GM23248 (cell line): ENCODE data around the gene AGR2. TPM values are rescaled to one million over a fixed set of nuclear protein-coding genes. Genes with fewer than 3 reads are reported as not detected.

Source experiments
- DNase-seq: peaks from one replicate; pipeline ENCODE4 v3.0.0-alpha.2; 2015
- H2AFZ ChIP-seq: fragments of 200-600 bp; sonication (generic); 2 replicates; pipeline ENCODE4 v1.6.1; 2016; ENCODE audit warnings: antibody characterized with exemption
- H3F3A ChIP-seq: fragments of 200-600 bp; sonication (generic); 2 replicates; pipeline ENCODE4 v1.6.1; 2016; ENCODE audit warnings: mild to moderate bottlenecking, antibody characterized with exemption, mixed run types; ENCODE audit not compliant: insufficient read depth
- H3K27ac ChIP-seq: fragments of 200-600 bp; sonication (generic); 2 replicates; pipeline ENCODE4 v1.5.1; 2016; ENCODE audit warnings: mild to moderate bottlenecking
- H3K27me3 ChIP-seq: fragments of 200-600 bp; sonication (generic); replicated peaks from 2 replicates; pipeline ENCODE4 v1.6.1; 2016; ENCODE audit warnings: mild to moderate bottlenecking; ENCODE audit not compliant: insufficient read depth
- H3K36me3 ChIP-seq: fragments of 200-600 bp; sonication (generic); 2 replicates; pipeline ENCODE4 v1.6.1; 2016; ENCODE audit warnings: low read depth, mild to moderate bottlenecking
- H3K4me1 ChIP-seq: fragments of 200-600 bp; sonication (generic); 2 replicates; pipeline ENCODE4 v1.6.1; 2016; ENCODE audit warnings: mild to moderate bottlenecking; ENCODE audit not compliant: insufficient read depth
- H3K4me2 ChIP-seq: fragments of 200-600 bp; sonication (generic); one replicate; pipeline ENCODE4 v1.6.1; 2016; ENCODE audit warnings: mild to moderate bottlenecking; ENCODE audit not compliant: unreplicated experiment
- H3K4me3 ChIP-seq: fragments of 200-600 bp; sonication (generic); 2 replicates; pipeline ENCODE4 v1.5.1; 2016; ENCODE audit warnings: mild to moderate bottlenecking
- H3K79me2 ChIP-seq: fragments of 200-600 bp; sonication (generic); 2 replicates; pipeline ENCODE4 v1.6.1; 2016; ENCODE audit warnings: mild to moderate bottlenecking; ENCODE audit not compliant: insufficient read depth
- H3K9ac ChIP-seq: fragments of 200-600 bp; sonication (generic); 2 replicates; pipeline ENCODE4 v1.6.1; 2016; ENCODE audit warnings: mild to moderate bottlenecking
- H3K9me2 ChIP-seq: fragments of 200-600 bp; sonication (generic); 2 replicates; pipeline ENCODE4 v1.6.1; 2016; ENCODE audit warnings: mixed run types, mild to moderate bottlenecking, moderate library complexity; ENCODE audit not compliant: insufficient read depth
- H3K9me3 ChIP-seq: fragments of 200-600 bp; sonication (generic); one replicate; pipeline ENCODE4 v1.6.1; 2017; ENCODE audit warnings: low read depth
- H4K20me1 ChIP-seq: fragments of 200-600 bp; sonication (generic); 2 replicates; pipeline ENCODE4 v1.6.0; 2016; ENCODE audit not compliant: insufficient read depth
- EZH2 ChIP-seq: fragments of 200-600 bp; sonication (generic); IDR thresholded peaks from 2 replicates; pipeline ENCODE4 v1.6.1; 2018; ENCODE audit warnings: antibody characterized with exemption, mild to moderate bottlenecking; ENCODE audit not compliant: insufficient read depth, poor library complexity, severe bottlenecking
- EZH2phosphoT487 ChIP-seq: fragments of 200-600 bp; sonication (generic); IDR thresholded peaks from 2 replicates; pipeline ENCODE4 v1.6.1; 2018; ENCODE audit warnings: antibody characterized with exemption, moderate library complexity, mild to moderate bottlenecking, low read depth; ENCODE audit not compliant: insufficient read depth
- WGBS, 2 experiments: methylation state at CpG; one replicate each; pipeline ENCODE4 v1.1.6; 2015 to 2017; ENCODE audit warnings: low lambda C conversion rate in 2 of 2, low coverage in 1 of 2; ENCODE audit errors: missing lambda C conversion rate in 2 of 2; 5-methylcytosine and 5-hydroxymethylcytosine counted together
- in situ Hi-C: fragments of 300-500 bp; cut with MboI; formaldehyde crosslinking; loops from 2 replicates; pipeline ENCODE4 v1.15.0; 2020
- polyA plus RNA-seq: library from polyadenylated mRNA; unstranded; fragments of >200 nt; fragmentation: Nextera tagmentation; extraction: Ambion mirVana; gene quantifications from 2 replicates; pipeline ENCODE4 v1.2.1, GENCODE V29; 2016
- total RNA-seq: library from RNA; depleted of rRNA; stranded (reverse); fragments of >200 nt; shearing (Covaris generic); gene quantifications from 2 replicates; pipeline ENCODE4 v1.2.3, GENCODE V29; 2014

The AGR2 gene
- total and polyA plus RNA-seq, 2 experiments from 2014 or later: not detected

- Histone ChIP-seq H3K27me3 (no peaks in the 10 kb centered on the region), H3K4me3 (no peak overlapping the region), H3K79me2 (no peaks in the 10 kb centered on the region), H3K9me3 (no peaks in the 10 kb centered on the region), H3K4me2 (no peak overlapping the region), H4K20me1 (no peaks in the 10 kb centered on the region), H3K36me3 (no peaks in the 10 kb centered on the region), H2AFZ (no peak overlapping the region), H3K9me2 (no peaks in the 10 kb centered on the region), H3K27ac (no peak overlapping the region), H3F3A (no peaks in the 10 kb centered on the region), H3K9ac (no peak overlapping the region), H3K4me1 (no peaks in the 10 kb centered on the region)
- in situ Hi-C loops: no loop called here
- DNase-seq: no peak
- 98 to 100% methylated on average over 1 of the region's 1 CpG for WGBS, 2 experiments
- no peak for TF ChIP-seq EZH2
Measured at GRCh38 chr7:16779051-16779450, 25.7 kb downstream of the AGR2 start.

- no peaks in the 10 kb centered on the region for H3K36me3 ChIP-seq
- no peak overlapping the region for H3K9ac ChIP-seq
- in situ Hi-C loops: no loop called here
- no peak overlapping the region for H3K4me2 ChIP-seq
- 91% methylated on average over 3 of the region's 3 CpGs for WGBS, 2 experiments
- no peak for DNase-seq
- no peak overlapping the region for H3K27ac ChIP-seq
- no peaks in the 10 kb centered on the region for H3K4me1 ChIP-seq
- H2AFZ ChIP-seq: no peak overlapping the region
- H3K9me3 ChIP-seq: no peaks in the 10 kb centered on the region
- no peaks in the 10 kb centered on the region for H4K20me1 ChIP-seq
- H3K9me2 ChIP-seq: no peaks in the 10 kb centered on the region
- no peaks in the 10 kb centered on the region for H3K27me3 ChIP-seq
- TF ChIP-seq EZH2phosphoT487: no peak
- H3K4me3 ChIP-seq: no peak overlapping the region
- H3K79me2 ChIP-seq: no peaks in the 10 kb centered on the region
- no peaks in the 10 kb centered on the region for H3F3A ChIP-seq
Measured at GRCh38 chr7:16778476-16778875, 26.3 kb downstream of the AGR2 start.

DNA sequence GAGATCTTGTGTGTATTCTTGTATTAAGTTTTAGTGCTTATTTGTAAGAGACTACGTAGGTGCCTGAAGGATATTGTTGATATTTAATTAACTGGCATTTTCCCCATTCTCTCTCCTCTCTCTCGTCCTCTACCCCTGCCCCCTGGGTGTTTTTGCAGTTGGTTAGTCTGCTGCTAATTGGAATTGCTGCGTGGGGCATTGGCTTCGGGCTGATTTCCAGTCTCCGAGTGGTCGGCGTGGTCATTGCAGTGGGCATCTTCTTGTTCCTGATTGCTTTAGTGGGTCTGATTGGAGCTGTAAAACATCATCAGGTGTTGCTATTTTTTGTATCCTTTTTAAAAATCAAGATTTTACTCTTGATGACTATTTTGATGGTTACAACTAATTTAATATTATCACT lies 28.7 kb downstream of the AGR2 start:
- in situ Hi-C loops: no loop called here
- Histone ChIP-seq H3K79me2 (no peaks in the 10 kb centered on the region), H3K36me3 (no peaks in the 10 kb centered on the region), H3K27me3 (no peaks in the 10 kb centered on the region), H3K9me3 (no peaks in the 10 kb centered on the region), H3K9ac (no peak overlapping the region), H3K4me1 (no peaks in the 10 kb centered on the region), H3F3A (no peaks in the 10 kb centered on the region), H3K4me2 (no peak overlapping the region), H4K20me1 (no peaks in the 10 kb centered on the region), H2AFZ (no peak overlapping the region), H3K27ac (no peak overlapping the region), H3K4me3 (no peak overlapping the region), H3K9me2 (no peaks in the 10 kb centered on the region)
- WGBS, 2 experiments: 83 to 86% methylated on average over 7 of the region's 7 CpGs
- no peak for DNase-seq
- no peak for TF ChIP-seq EZH2
- TF ChIP-seq EZH2phosphoT487: no peak

DNA sequence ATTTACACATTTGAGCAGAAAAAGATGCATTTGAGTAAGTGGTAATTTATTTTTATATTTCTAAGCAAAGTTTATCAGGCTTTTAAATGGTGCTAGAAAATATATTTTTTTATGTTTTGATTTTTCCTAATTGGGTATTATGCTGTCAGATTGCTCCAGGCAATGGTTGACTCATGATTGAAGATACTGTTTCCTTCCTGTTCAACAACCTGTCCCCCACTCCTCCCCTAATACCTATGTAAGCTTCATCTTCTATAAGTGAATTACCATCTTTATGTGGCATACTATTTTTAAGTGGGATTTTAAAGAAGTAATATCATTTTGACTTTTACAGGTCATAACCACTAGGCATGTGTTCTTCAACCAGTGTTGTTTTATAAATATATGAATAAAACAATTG lies 29.8 kb downstream of the AGR2 start:
- Histone ChIP-seq H3K4me3 (no peak overlapping the region), H3K9ac (no peak overlapping the region), H3K27ac (no peak overlapping the region), H3K9me2 (no peaks in the 10 kb centered on the region), H2AFZ (no peak overlapping the region), H3K79me2 (no peaks in the 10 kb centered on the region), H3K4me2 (no peak overlapping the region), H4K20me1 (no peaks in the 10 kb centered on the region), H3F3A (no peaks in the 10 kb centered on the region), H3K9me3 (no peaks in the 10 kb centered on the region), H3K4me1 (no peaks in the 10 kb centered on the region), H3K36me3 (no peaks in the 10 kb centered on the region), H3K27me3 (no peaks in the 10 kb centered on the region)
- DNase-seq: no peak
- in situ Hi-C loops: no loop called here
- no peak for TF ChIP-seq EZH2phosphoT487
- no peak for TF ChIP-seq EZH2

- WGBS, 2 experiments: 55 to 62% methylated on average over 4 of the region's 4 CpGs
- Histone ChIP-seq H4K20me1 (no peaks in the 10 kb centered on the region), H3K4me3 (no peak overlapping the region), H3K27me3 (no peaks in the 10 kb centered on the region), H3K36me3 (no peaks in the 10 kb centered on the region), H3K9ac (no peak overlapping the region), H3F3A (no peaks in the 10 kb centered on the region), H3K9me3 (no peaks in the 10 kb centered on the region), H3K9me2 (no peaks in the 10 kb centered on the region), H2AFZ (no peak overlapping the region), H3K4me2 (no peak overlapping the region), H3K27ac (no peak overlapping the region), H3K4me1 (no peaks in the 10 kb centered on the region), H3K79me2 (no peaks in the 10 kb centered on the region)
- TF ChIP-seq EZH2 (no peak), EZH2phosphoT487 (no peak)
- DNase-seq: no peak
- in situ Hi-C loops: no loop called here
Measured at GRCh38 chr7:16774294-16774693, 30.5 kb downstream of the AGR2 start.
